Activated naive CD4-positive, alpha-beta T cell treated with anti-CD3 and anti-CD28 coated beads, Interleukin-2, amount 50 U/mL, for 72 hours (primary cell): Measurements from ENCODE around the gene SHFL. TPM values are rescaled to one million over a fixed set of nuclear protein-coding genes. Genes with fewer than 3 reads are reported as not detected.
A peak's percentile ranks its signal among the peaks of the same experiment; 100 is the strongest.

Experiments used
- ATAC-seq, 2 donors: fragments of 150-1000 bp; cut with Tn5 transposase; 2 replicates each; pipeline ENCODE4 v1.10.0; 2021; ENCODE audit warnings: mild to moderate bottlenecking in 2 of 2, moderate library complexity in 2 of 2
- DNase-seq, 2 donors: peaks; one replicate each; pipeline ENCODE4 v3.0.0; 2021 to 2022; ENCODE audit warnings: low spot score in 2 of 2
- H3K27ac Mint-ChIP-seq, 2 donors: one replicate each; pipeline ENCODE4 v1.8.0; 2022; ENCODE audit warnings: mild to moderate bottlenecking in 2 of 2, mixed read lengths in 2 of 2
- H3K36me3 Mint-ChIP-seq, 2 donors: one replicate each; pipeline ENCODE4 v1.8.0; 2022; ENCODE audit warnings: mixed read lengths in 2 of 2
- H3K9me3 Mint-ChIP-seq, 2 donors: one replicate each; pipeline ENCODE4 v1.8.0; 2022; ENCODE audit warnings: mixed read lengths in 2 of 2
- total RNA-seq, 2 donors: library from RNA; stranded (reverse); gene quantifications; one replicate each; pipeline ENCODE4 v1.2.3, GENCODE V29; 2022

Gene SHFL
- total RNA-seq, 2 donors from 2014 or later, result 56.5 to 76.1 TPM

DNA sequence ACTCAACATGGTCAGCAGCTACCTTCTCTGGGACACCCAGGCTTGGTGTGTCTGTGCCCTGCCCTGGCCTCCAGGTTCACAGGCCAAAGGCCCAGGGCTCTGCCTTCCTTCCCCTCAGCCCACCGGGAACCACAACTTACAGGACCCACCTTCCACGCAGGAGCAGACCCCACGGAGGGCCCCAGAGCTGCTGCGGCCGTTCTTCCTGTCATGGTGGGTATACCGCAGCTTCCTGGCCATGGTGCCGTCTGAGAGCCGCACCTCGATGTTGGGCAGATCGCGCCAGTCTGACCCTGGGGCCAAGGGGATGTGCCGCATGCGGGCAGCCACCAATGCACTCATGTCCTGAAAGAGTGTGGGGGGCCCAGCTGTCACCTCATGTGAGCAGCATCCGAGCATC lies 50.8 kb downstream of the SHFL start:
- peaks cover 17 to 29% of the 10 kb centered on the region in 2 donors for H3K36me3 Mint-ChIP-seq
- DNase-seq, result no peak

GRCh38 chr19:10137751-10138682 lies 51.9 kb downstream of the SHFL start:
- ATAC-seq, result no peak
- Mint-ChIP-seq H3K27ac (no peak overlapping the region), H3K36me3 (peaks cover 19 to 33% of the 10 kb centered on the region in 2 donors), H3K9me3 (no peaks in the 10 kb centered on the region)
- no peak for DNase-seq

More for the DNA sequence above, 50.8 kb downstream of the SHFL start:
- Mint-ChIP-seq H3K9me3 (no peaks in the 10 kb centered on the region), H3K27ac (peak overlapping the region; percentile 71 to 85)
- no peak for ATAC-seq

GRCh38 chr19:10138879-10139795 lies 53.0 kb downstream of the SHFL start:
- no peak overlapping the region for H3K27ac Mint-ChIP-seq
- DNase-seq, result no peak
- peaks cover 18 to 32% of the 10 kb centered on the region in 2 donors for H3K36me3 Mint-ChIP-seq
- no peaks in the 10 kb centered on the region for H3K9me3 Mint-ChIP-seq
- ATAC-seq, result no peak

- Mint-ChIP-seq H3K27ac (no peak overlapping the region), H3K36me3 (peaks cover 18 to 33% of the 10 kb centered on the region in 2 donors), H3K9me3 (no peaks in the 10 kb centered on the region)
- ATAC-seq (no peak), DNase-seq (no peak)
Observed at GRCh38 chr19:10139952-10140351, 53.8 kb downstream of the SHFL start.

DNA sequence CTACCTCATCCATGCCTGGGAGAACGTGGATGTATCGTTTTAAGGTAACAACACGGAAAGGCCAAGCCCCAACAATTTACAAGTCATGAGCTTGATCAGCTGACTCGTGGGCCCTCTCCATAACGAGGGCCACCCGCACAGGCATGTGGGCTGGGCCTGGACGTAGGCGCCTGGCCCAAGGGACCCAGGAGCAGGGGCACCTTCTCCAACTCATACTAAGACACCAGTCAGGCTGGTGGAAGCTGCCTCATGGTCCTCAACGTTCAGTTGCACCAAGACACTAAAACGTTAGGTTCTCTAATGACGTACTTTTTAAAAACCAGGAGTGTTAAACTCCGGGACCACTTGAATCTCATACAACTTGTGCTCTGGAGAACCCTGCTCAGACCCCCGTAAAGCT lies 55.4 kb downstream of the SHFL start:
- H3K9me3 Mint-ChIP-seq, result no peaks in the 10 kb centered on the region
- H3K36me3 Mint-ChIP-seq, result peaks cover 33 to 49% of the 10 kb centered on the region in 2 donors

DNA sequence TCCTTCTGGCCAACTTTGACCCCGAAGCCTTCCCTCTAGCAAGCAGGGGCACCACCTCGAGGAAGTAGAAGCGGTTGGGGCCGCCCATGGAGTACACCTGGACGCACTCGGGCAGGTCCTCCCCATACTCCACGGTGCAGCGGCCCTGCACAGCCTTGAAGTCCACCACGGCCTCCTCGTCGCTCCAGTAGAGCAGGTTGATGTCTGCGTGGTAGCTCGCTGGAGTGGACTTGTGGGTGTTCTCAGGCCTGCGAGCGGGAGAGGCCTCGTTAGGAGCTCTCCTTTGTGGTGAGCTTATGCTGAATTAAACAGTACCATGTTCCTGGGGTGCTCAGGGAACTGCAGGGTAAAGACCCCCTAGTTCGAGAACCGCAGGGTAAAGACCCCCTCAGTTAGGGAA lies 55.9 kb downstream of the SHFL start:
- DNase-seq (no peak), ATAC-seq (no peak)
- Mint-ChIP-seq H3K27ac (peak overlapping the region; percentile 53 to 86), H3K36me3 (peaks cover 37 to 51% of the 10 kb centered on the region in 2 donors), H3K9me3 (no peaks in the 10 kb centered on the region)

More for the DNA sequence above, 55.4 kb downstream of the SHFL start:
- H3K27ac Mint-ChIP-seq, result peak overlapping the region; percentile 53 to 86
- DNase-seq (no peak), ATAC-seq (no peak)

Other genes starting within 250 kb of the SHFL start
- 1 to 10 TPM; 1.7 to 5.0 TPM for gene OLFM2, start 149.8 kb upstream of the SHFL start, total RNA-seq
- gene COL5A3, start 75.8 kb upstream of the SHFL start, total RNA-seq, result under 1 TPM; 0.12 to 0.87 TPM
- not detected for gene RDH8, start 72.8 kb upstream of the SHFL start, total RNA-seq
- gene ANGPTL6, start 16.4 kb downstream of the SHFL start, total RNA-seq, result 10 to 100 TPM in 1 of 2 donors, 1 to 10 TPM in 1; 9.1 to 17.1 TPM
- 100 to 1,000 TPM in 1 of 2 donors, 10 to 100 TPM in 1; 52.7 to 209 TPM for gene PPAN, start 20.0 kb downstream of the SHFL start, total RNA-seq
- 100 to 1,000 TPM in 1 of 2 donors, 10 to 100 TPM in 1; 18.1 to 101 TPM for gene P2RY11, start 25.4 kb downstream of the SHFL start, total RNA-seq
- gene EIF3G, start 33.6 kb downstream of the SHFL start, total RNA-seq, result 100 to 1,000 TPM; 223 to 292 TPM
- gene DNMT1, start 108.6 kb downstream of the SHFL start, total RNA-seq, result 100 to 1,000 TPM; 416 to 456 TPM
- gene S1PR2, start 145.0 kb downstream of the SHFL start, total RNA-seq, result 1 to 10 TPM; 7.7 to 8.0 TPM
- 100 to 1,000 TPM in 1 of 2 donors, 10 to 100 TPM in 1; 79.0 to 121 TPM for gene MRPL4, start 165.9 kb downstream of the SHFL start, total RNA-seq
- gene ICAM1, start 184.8 kb downstream of the SHFL start, total RNA-seq, result 10 to 100 TPM; 15.7 to 33.1 TPM
- gene ICAM4, start 200.6 kb downstream of the SHFL start, total RNA-seq, result under 1 TPM; 0.43 to 0.66 TPM
- 1 to 10 TPM in 1 of 2 donors, under 1 TPM in 1; 0.39 to 2.0 TPM for gene ICAM5, start 203.6 kb downstream of the SHFL start, total RNA-seq
- gene ZGLP1, start 223.5 kb downstream of the SHFL start, total RNA-seq, result 1 to 10 TPM; 2.2 to 3.7 TPM
- 10 to 100 TPM in 1 of 2 donors, 1 to 10 TPM in 1; 8.1 to 16.7 TPM for gene FDX2, start 229.7 kb downstream of the SHFL start, total RNA-seq
- gene RAVER1, start 247.2 kb downstream of the SHFL start, total RNA-seq, result 100 to 1,000 TPM in 1 of 2 donors, 10 to 100 TPM in 1; 52.5 to 101 TPM